K562 (cell line): ENCODE data around the gene GNAI2.
"Not testable (repeated sequence)": the region's sequence is repeated elsewhere in the genome, so short reads cannot be mapped to it uniquely, and the experiment has no call there.

Source experiments
- AFF4 ChIP-seq: sonication (generic); formaldehyde crosslinking; IDR thresholded peaks from 2 replicates; pipeline ENCODE4 v1.8.0; 2023; ENCODE audit warnings: mild to moderate bottlenecking, missing genetic modification reagents
- CBX2 ChIP-seq: fragments of 200-600 bp; sonication (generic); IDR thresholded peaks from one replicate; pipeline ENCODE4 v1.6.1; 2012; ENCODE audit warnings: mild to moderate bottlenecking, low read length, inconsistent platforms; ENCODE audit not compliant: insufficient read depth, poor library complexity, severe bottlenecking
- HDAC2 ChIP-seq: fragments of 450-650 bp; IDR thresholded peaks from 2 replicates; pipeline ENCODE4 v1.6.1; 2016; ENCODE audit warnings: mild to moderate bottlenecking
- RFX5 ChIP-seq: IDR thresholded peaks from 2 replicates; pipeline ENCODE4 v1.6.1; 2011; ENCODE audit warnings: low read depth, mild to moderate bottlenecking, improper control_type of control experiment, low read length

GRCh38 chr3:50228184-50228763 lies 7.7 kb upstream of the GNAI2 start:
- TF ChIP-seq CBX2; AFF4 (CRISPR knock-in tag); HDAC2; RFX5: not testable (repeated sequence)
